GM23338 (cell line): ENCODE results near the gene ZNF611.
"Not testable (repeated sequence)": the region's sequence is repeated elsewhere in the genome, so short reads cannot be mapped to it uniquely, and the experiment has no call there.

Experiments
- EZH2phosphoT487 ChIP-seq: fragments of 200-600 bp; sonication (generic); IDR thresholded peaks from one replicate; pipeline ENCODE4 v1.8.1; 2018; ENCODE audit warnings: antibody characterized with exemption; ENCODE audit not compliant: unreplicated experiment
- POLR2AphosphoS5 ChIP-seq: IDR thresholded peaks from 2 replicates; pipeline ENCODE4 v1.6.1; 2016; ENCODE audit warnings: antibody characterized with exemption, low read depth
- REST ChIP-seq: IDR thresholded peaks from one replicate; pipeline ENCODE4 v1.6.1; 2018; ENCODE audit warnings: antibody characterized with exemption; ENCODE audit not compliant: unreplicated experiment
- TF ChIP-seq, protein P1 (sequence below), 2 experiments: fragments of 200-600 bp in 1 of 2; sonication (generic) in 1 of 2; conservative IDR thresholded peaks; 2 replicates each; pipeline versions ENCODE4 v1.5.1 to v1.6.1; 2016 to 2017; ENCODE audit warnings: antibody characterized with exemption in 2 of 2, low read depth in 2 of 2, mild to moderate bottlenecking in 2 of 2, moderate library complexity in 1 of 2

DNA sequence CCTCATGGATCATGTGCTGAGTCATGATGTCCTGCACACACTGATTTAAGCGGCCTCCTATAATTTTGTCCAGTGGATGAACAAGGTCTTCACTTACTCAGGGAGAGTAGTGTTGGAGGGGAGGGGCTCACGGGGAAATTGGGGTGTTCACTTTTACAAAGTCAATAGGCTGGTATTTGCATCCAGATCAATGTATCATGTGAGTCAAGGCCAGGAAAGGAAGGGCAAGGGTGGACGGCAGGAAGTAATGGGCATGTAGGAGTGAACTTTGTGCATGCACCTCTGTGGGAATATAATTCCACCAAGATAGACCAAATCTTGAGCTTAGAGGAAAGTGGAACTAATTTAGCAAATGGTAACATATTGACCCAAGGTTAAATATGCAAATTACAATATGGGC is 23.2 kb downstream of the ZNF611 start:
- TF ChIP-seq, protein P1, sequence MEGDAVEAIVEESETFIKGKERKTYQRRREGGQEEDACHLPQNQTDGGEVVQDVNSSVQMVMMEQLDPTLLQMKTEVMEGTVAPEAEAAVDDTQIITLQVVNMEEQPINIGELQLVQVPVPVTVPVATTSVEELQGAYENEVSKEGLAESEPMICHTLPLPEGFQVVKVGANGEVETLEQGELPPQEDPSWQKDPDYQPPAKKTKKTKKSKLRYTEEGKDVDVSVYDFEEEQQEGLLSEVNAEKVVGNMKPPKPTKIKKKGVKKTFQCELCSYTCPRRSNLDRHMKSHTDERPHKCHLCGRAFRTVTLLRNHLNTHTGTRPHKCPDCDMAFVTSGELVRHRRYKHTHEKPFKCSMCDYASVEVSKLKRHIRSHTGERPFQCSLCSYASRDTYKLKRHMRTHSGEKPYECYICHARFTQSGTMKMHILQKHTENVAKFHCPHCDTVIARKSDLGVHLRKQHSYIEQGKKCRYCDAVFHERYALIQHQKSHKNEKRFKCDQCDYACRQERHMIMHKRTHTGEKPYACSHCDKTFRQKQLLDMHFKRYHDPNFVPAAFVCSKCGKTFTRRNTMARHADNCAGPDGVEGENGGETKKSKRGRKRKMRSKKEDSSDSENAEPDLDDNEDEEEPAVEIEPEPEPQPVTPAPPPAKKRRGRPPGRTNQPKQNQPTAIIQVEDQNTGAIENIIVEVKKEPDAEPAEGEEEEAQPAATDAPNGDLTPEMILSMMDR (conservative IDR thresholded peaks at IDR 0.05; ENCODE audit: low read depth in 2 of 2): not testable (repeated sequence)
- TF ChIP-seq REST, POLR2AphosphoS5, EZH2phosphoT487: not testable (repeated sequence)
